ENCODE measurements around the gene FITM1.

FITM1 gene

GRCh38 chr14:24093207-24093900 is 37.1 kb upstream of the FITM1 start:
- ChIA-PET POLR2A (interaction anchor here (0.6 to 4.2 kb wide), 27 partner anchors 8 to 178 kb away, joined by 3 to 64 read pairs (median 4); partner anchors contain the start of genes CARMIL3, CHMP4A, DCAF11 and DHRS4), CTCF (interaction anchor here (0.5 to 9.4 kb wide), 16 partner anchors 9 to 338 kb away, joined by 3 to 247 read pairs (median 4); partner anchors contain the start of genes DCAF11, IRF9 and NRL)
- no peak overlapping the region for H3K4me3 ChIP-seq (ENCODE audit: low read depth, low read length)
- H3K36me3 ChIP-seq (ENCODE audit: control insufficient read depth in 2 of 2, insufficient read depth in 1 of 2, low read length in 2 of 2), result peaks cover 0 to 12% of the 10 kb centered on the region in 2 experiments; a peak in 1 of 3 replicates
- peaks cover 3% of the 10 kb centered on the region; the same call in 1 of the 2 replicates for H3K4me1 ChIP-seq (ENCODE audit: control insufficient read depth, insufficient read depth, low read length)
- no peaks in the 10 kb centered on the region for H3K9me3 ChIP-seq (ENCODE audit: control insufficient read depth, insufficient read depth, low read depth, low read length)
- peak overlapping the region; percentile 54; the same call in 1 of the 2 replicates for H3K27ac ChIP-seq (ENCODE audit: extremely low read depth, low read depth, low read length)
- TF ChIP-seq ZNF335 (tag by site-specific recombination; conservative IDR thresholded peaks at IDR 0.05), result peak; percentile 51; the same call in 1 of the 2 replicates
- TF ChIP-seq MZF1 (tag by site-specific recombination; IDR thresholded peaks at IDR 0.05; ENCODE audit: borderline replicate concordance), result peak; percentile 78; the same call in 1 of the 2 replicates
- TF ChIP-seq ZNF837 (tag by site-specific recombination; IDR thresholded peaks at IDR 0.05), result no peak
- no peak for TF ChIP-seq ZNF423 (tag by site-specific recombination; IDR thresholded peaks at IDR 0.05)
- TF ChIP-seq, protein P1, sequence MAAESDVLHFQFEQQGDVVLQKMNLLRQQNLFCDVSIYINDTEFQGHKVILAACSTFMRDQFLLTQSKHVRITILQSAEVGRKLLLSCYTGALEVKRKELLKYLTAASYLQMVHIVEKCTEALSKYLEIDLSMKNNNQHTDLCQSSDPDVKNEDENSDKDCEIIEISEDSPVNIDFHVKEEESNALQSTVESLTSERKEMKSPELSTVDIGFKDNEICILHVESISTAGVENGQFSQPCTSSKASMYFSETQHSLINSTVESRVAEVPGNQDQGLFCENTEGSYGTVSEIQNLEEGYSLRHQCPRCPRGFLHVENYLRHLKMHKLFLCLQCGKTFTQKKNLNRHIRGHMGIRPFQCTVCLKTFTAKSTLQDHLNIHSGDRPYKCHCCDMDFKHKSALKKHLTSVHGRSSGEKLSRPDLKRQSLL (tag by site-specific recombination; IDR thresholded peaks at IDR 0.05), result no peak
- TF ChIP-seq ZNF24 (tag by site-specific recombination; IDR thresholded peaks at IDR 0.05), result no peak
- no peak for TF ChIP-seq ZNF521 (tag by site-specific recombination; IDR thresholded peaks at IDR 0.05)
- TF ChIP-seq SETDB1 (IDR thresholded peaks at IDR 0.05; ENCODE audit: insufficient read length, low read length), result no peak
- TF ChIP-seq ZSCAN4 (tag by site-specific recombination; IDR thresholded peaks at IDR 0.05), result no peak
- no peak for TF ChIP-seq ZNF792 (tag by site-specific recombination; IDR thresholded peaks at IDR 0.05)
- TF ChIP-seq ZFP3 (tag by site-specific recombination; IDR thresholded peaks at IDR 0.05; ENCODE audit: low read depth), result no peak
- TF ChIP-seq IKZF3 (tag by site-specific recombination; IDR thresholded peaks at IDR 0.05), result no peak
- no peak for TF ChIP-seq ZNF747 (tag by site-specific recombination; IDR thresholded peaks at IDR 0.05)
- TF ChIP-seq ZNF394 (tag by site-specific recombination; IDR thresholded peaks at IDR 0.05; ENCODE audit: borderline replicate concordance), result peak; percentile 65; the same call in 1 of the 2 replicates
- TF ChIP-seq ZNF76 (tag by site-specific recombination; IDR thresholded peaks at IDR 0.05; ENCODE audit: borderline replicate concordance, low read depth), result no peak
- no peak for TF ChIP-seq ZBTB11 (tag by site-specific recombination; conservative IDR thresholded peaks at IDR 0.05; ENCODE audit: low read depth)
- no peak for TF ChIP-seq WT1 (tag by site-specific recombination; IDR thresholded peaks at IDR 0.05)
- TF ChIP-seq KLF9 (tag by site-specific recombination; IDR thresholded peaks at IDR 0.05; ENCODE audit: low read depth), result no peak
- no peak for TF ChIP-seq ZNF184 (tag by site-specific recombination; IDR thresholded peaks at IDR 0.05)
- TF ChIP-seq, protein P2, sequence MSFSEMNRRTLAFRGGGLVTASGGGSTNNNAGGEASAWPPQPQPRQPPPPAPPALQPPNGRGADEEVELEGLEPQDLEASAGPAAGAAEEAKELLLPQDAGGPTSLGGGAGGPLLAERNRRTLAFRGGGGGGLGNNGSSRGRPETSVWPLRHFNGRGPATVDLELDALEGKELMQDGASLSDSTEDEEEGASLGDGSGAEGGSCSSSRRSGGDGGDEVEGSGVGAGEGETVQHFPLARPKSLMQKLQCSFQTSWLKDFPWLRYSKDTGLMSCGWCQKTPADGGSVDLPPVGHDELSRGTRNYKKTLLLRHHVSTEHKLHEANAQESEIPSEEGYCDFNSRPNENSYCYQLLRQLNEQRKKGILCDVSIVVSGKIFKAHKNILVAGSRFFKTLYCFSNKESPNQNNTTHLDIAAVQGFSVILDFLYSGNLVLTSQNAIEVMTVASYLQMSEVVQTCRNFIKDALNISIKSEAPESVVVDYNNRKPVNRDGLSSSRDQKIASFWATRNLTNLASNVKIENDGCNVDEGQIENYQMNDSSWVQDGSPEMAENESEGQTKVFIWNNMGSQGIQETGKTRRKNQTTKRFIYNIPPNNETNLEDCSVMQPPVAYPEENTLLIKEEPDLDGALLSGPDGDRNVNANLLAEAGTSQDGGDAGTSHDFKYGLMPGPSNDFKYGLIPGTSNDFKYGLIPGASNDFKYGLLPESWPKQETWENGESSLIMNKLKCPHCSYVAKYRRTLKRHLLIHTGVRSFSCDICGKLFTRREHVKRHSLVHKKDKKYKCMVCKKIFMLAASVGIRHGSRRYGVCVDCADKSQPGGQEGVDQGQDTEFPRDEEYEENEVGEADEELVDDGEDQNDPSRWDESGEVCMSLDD (tag by site-specific recombination; IDR thresholded peaks at IDR 0.05), result no peak
- no peak for TF ChIP-seq ZNF16 (tag by site-specific recombination; IDR thresholded peaks at IDR 0.05; ENCODE audit: low read depth)
- no peak for TF ChIP-seq ZNF791 (tag by site-specific recombination; IDR thresholded peaks at IDR 0.05)
- TF ChIP-seq ZNF174 (tag by site-specific recombination; IDR thresholded peaks at IDR 0.05), result no peak
- TF ChIP-seq, protein P3, sequence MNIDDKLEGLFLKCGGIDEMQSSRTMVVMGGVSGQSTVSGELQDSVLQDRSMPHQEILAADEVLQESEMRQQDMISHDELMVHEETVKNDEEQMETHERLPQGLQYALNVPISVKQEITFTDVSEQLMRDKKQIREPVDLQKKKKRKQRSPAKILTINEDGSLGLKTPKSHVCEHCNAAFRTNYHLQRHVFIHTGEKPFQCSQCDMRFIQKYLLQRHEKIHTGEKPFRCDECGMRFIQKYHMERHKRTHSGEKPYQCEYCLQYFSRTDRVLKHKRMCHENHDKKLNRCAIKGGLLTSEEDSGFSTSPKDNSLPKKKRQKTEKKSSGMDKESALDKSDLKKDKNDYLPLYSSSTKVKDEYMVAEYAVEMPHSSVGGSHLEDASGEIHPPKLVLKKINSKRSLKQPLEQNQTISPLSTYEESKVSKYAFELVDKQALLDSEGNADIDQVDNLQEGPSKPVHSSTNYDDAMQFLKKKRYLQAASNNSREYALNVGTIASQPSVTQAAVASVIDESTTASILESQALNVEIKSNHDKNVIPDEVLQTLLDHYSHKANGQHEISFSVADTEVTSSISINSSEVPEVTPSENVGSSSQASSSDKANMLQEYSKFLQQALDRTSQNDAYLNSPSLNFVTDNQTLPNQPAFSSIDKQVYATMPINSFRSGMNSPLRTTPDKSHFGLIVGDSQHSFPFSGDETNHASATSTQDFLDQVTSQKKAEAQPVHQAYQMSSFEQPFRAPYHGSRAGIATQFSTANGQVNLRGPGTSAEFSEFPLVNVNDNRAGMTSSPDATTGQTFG (tag by site-specific recombination; IDR thresholded peaks at IDR 0.05; ENCODE audit: borderline replicate concordance), result no peak
- TF ChIP-seq ZNF776 (tag by site-specific recombination; IDR thresholded peaks at IDR 0.05; ENCODE audit: borderline replicate concordance), result no peak
- no peak for TF ChIP-seq ZNF155 (tag by site-specific recombination; IDR thresholded peaks at IDR 0.05)
- no peak for TF ChIP-seq ZNF624 (tag by site-specific recombination; IDR thresholded peaks at IDR 0.05)

Data from HEK293 (cell line).